Measurements from ENCODE around the gene HOXA11.

DNA sequence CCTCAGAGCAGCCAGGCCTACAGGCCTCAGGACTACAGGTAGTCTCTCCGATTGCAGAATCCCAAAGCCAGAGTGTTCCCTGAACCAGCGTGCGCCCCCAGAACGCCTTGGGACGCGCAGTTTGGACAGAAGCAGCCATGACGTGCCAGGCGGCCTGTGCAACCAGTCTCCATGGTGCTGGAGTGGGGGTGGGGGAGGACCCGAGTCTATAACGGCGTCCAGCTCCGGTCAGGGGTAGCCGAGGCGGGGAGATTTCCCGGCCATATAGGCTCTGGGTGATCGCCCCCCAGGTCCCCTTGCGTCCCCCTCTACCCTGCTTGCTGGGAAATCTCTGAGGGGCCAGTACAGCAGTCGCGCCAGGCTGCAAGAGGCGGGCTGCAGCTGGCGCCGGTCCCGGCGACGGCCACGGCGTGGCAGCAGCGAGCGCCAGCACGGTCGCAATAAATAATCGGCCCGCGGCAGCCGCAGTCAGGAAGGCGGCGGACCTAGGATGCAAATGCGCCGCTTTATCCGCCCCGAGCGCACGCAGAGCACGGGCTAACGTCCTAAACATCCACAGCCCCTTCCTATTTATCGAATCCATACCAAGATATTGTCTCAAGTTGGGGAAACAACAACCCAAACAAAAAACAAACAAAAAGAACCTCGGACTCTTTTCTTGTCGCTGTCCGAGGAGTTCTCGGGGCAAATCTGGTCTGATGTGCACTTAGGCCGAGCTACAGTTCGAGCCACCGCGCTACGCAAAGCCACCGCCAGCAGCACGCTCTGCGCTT is 34.3 kb downstream of the HOXA11 start:
- TF ChIP-seq, protein P1, sequence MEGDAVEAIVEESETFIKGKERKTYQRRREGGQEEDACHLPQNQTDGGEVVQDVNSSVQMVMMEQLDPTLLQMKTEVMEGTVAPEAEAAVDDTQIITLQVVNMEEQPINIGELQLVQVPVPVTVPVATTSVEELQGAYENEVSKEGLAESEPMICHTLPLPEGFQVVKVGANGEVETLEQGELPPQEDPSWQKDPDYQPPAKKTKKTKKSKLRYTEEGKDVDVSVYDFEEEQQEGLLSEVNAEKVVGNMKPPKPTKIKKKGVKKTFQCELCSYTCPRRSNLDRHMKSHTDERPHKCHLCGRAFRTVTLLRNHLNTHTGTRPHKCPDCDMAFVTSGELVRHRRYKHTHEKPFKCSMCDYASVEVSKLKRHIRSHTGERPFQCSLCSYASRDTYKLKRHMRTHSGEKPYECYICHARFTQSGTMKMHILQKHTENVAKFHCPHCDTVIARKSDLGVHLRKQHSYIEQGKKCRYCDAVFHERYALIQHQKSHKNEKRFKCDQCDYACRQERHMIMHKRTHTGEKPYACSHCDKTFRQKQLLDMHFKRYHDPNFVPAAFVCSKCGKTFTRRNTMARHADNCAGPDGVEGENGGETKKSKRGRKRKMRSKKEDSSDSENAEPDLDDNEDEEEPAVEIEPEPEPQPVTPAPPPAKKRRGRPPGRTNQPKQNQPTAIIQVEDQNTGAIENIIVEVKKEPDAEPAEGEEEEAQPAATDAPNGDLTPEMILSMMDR (IDR thresholded peaks at IDR 0.05; ENCODE audit: low read depth, low read length, missing input control): peak; percentile 67
- TF ChIP-seq MAX (IDR thresholded peaks at IDR 0.05) (no peak), REST (IDR thresholded peaks at IDR 0.05) (no peak), SP1 (IDR thresholded peaks at IDR 0.05) (no peak), JUND (IDR thresholded peaks at IDR 0.05) (no peak)
